HepG2 (cell line): ENCODE data around the gene CCNJL. TPM values are rescaled to one million over a fixed set of nuclear protein-coding genes. Genes with fewer than 3 reads are reported as not detected.

Source experiments
- ATAC-seq: fragments of 200-7000 bp; cut with Tn5 transposase; 3 replicates; pipeline ENCODE4 v1.9.1; 2020; ENCODE audit warnings: mild to moderate bottlenecking, moderate library complexity
- BruUV-seq: library from RNA; stranded (reverse); fragments of 400-500 nt; replicated peaks from 2 replicates; lab custom pipeline; 2021; lab: Mats Ljungman, UMichigan
- CTCF ChIA-PET: fragments of 300-600 bp; formaldehyde crosslinking; extraction: SDS; loops from one replicate; lab custom pipeline; 2021; ENCODE audit warnings: low total read pairs, inconsistent platforms, low intra/inter-chr PET ratio; lab: Yijun Ruan, JAX
- POLR2A ChIA-PET: fragments of 350-600 bp; sonication (Branson Sonifier 250); formaldehyde crosslinking; loops from one replicate; lab custom pipeline; 2020; ENCODE audit warnings: antibody characterized with exemption, inconsistent platforms; lab: Yijun Ruan, JAX
- DNase-seq: peaks from one replicate; pipeline ENCODE4 v3.0.0-alpha.2; 2015; ENCODE audit warnings: low spot score
- FAIRE-seq: peaks from 3 replicates; lab custom pipeline; 2011; peaks lifted over from hg19 to GRCh38; lab: Jason Lieb, UNC
- H2AFZ ChIP-seq: one replicate; pipeline ENCODE4 v1.6.1; 2011; ENCODE audit warnings: low read length, inconsistent platforms
- H3K27ac ChIP-seq: fragments of 300-600 bp; 3 replicates; pipeline ENCODE4 v1.8.0; 2011; ENCODE audit warnings: mixed run types, mild to moderate bottlenecking, mixed read lengths, low read length, inconsistent platforms; ENCODE audit not compliant: insufficient read depth; ENCODE audit errors: extremely low read length
- H3K27me3 ChIP-seq, 2 experiments: fragments of 200-600 bp in 1 of 2; 2 replicates in 1 of 2; 3 replicates in 1 of 2; pipeline versions ENCODE4 v1.6.0 to v1.8.0; 2011; ENCODE audit warnings: low read length in 2 of 2, mild to moderate bottlenecking in 2 of 2, moderate library complexity in 2 of 2, inconsistent platforms in 1 of 2; ENCODE audit not compliant: insufficient read depth in 2 of 2, control insufficient read depth in 1 of 2
- H3K36me3 ChIP-seq, 2 experiments: fragments of 200-600 bp in 1 of 2; replicated peaks in 1 of 2; 2 replicates in 1 of 2; 3 replicates in 1 of 2; pipeline versions ENCODE4 v1.5.1 to v1.8.0; 2011; ENCODE audit warnings: low read length in 2 of 2, inconsistent platforms in 1 of 2; ENCODE audit not compliant: insufficient read depth in 2 of 2, control insufficient read depth in 1 of 2
- H3K4me1 ChIP-seq: 2 replicates; pipeline ENCODE4 v1.5.1; 2012; ENCODE audit warnings: low read length, inconsistent platforms; ENCODE audit not compliant: insufficient read depth
- H3K4me2 ChIP-seq: 2 replicates; pipeline ENCODE4 v1.6.0; 2011; ENCODE audit warnings: low read depth, low read length, inconsistent platforms
- H3K4me3 ChIP-seq, 3 experiments: fragments of 200-600 bp in 1 of 3; sonication (generic), shearing (Covaris generic) in 1 of 3; replicated peaks in 1 of 3; 2 replicates each; pipeline ENCODE4 v1.5.1; 2011 to 2016; ENCODE audit warnings: low read length in 3 of 3, inconsistent platforms in 2 of 3, low read depth in 2 of 3, mild to moderate bottlenecking in 2 of 3, control low read depth in 1 of 3, mixed read lengths in 1 of 3; ENCODE audit not compliant: insufficient read depth in 1 of 3
- H3K79me2 ChIP-seq: one replicate; pipeline ENCODE4 v1.6.1; 2011; ENCODE audit warnings: low read length, inconsistent platforms; ENCODE audit not compliant: insufficient read depth
- H3K9ac ChIP-seq: 2 replicates; pipeline ENCODE4 v1.6.0; 2011; ENCODE audit warnings: mild to moderate bottlenecking, low read depth, low read length, inconsistent platforms; ENCODE audit not compliant: insufficient read depth
- H3K9me3 ChIP-seq: 2 replicates; pipeline ENCODE4 v1.5.1; 2012; ENCODE audit warnings: mild to moderate bottlenecking, low read length
- H4K20me1 ChIP-seq: 2 replicates; pipeline ENCODE4 v1.6.0; 2011; ENCODE audit warnings: inconsistent platforms, mild to moderate bottlenecking, low read length, moderate library complexity; ENCODE audit not compliant: insufficient read depth
- BORCS8-MEF2B ChIP-seq: sonication (generic); formaldehyde crosslinking; IDR thresholded peaks from 2 replicates; pipeline ENCODE4 v1.8.0; 2022; ENCODE audit warnings: mild to moderate bottlenecking, missing genetic modification reagents
- BRCA1 ChIP-seq: sonication (generic); formaldehyde crosslinking; IDR thresholded peaks from 2 replicates; pipeline ENCODE4 v1.4.0; 2020; ENCODE audit warnings: missing genetic modification reagents
- CBX2 ChIP-seq, 2 experiments: fragments of 200-600 bp in 1 of 2; sonication (generic); formaldehyde crosslinking in 1 of 2; IDR thresholded peaks; 2 replicates each; pipeline versions ENCODE4 v1.7.0 to v1.8.1; 2018 to 2022; ENCODE audit warnings: low read depth in 2 of 2, low read length in 1 of 2, mild to moderate bottlenecking in 1 of 2, missing genetic modification reagents in 1 of 2
- FOSL2 ChIP-seq: sonication (generic); formaldehyde crosslinking; IDR thresholded peaks from 2 replicates; pipeline ENCODE4 v1.4.0; 2020; ENCODE audit warnings: missing genetic modification reagents
- GATAD2A ChIP-seq: IDR thresholded peaks from 2 replicates; pipeline ENCODE4 v1.6.1; 2016
- ZMYM4 ChIP-seq: sonication (generic); formaldehyde crosslinking; IDR thresholded peaks from 2 replicates; pipeline ENCODE4 v1.8.1; 2023; ENCODE audit warnings: mild to moderate bottlenecking, missing genetic modification reagents
- ZNF501 ChIP-seq: sonication (generic); formaldehyde crosslinking; IDR thresholded peaks from 2 replicates; pipeline ENCODE4 v1.5.1; 2020; ENCODE audit warnings: mild to moderate bottlenecking, moderate library complexity, missing genetic modification reagents
- WGBS: methylation state at CpG from one replicate; pipeline ENCODE4 v1.1.6; 2017; ENCODE audit warnings: low lambda C conversion rate; 5-methylcytosine and 5-hydroxymethylcytosine counted together
- in situ Hi-C: cut with HindIII; loops from 2 replicates; pipeline ENCODE4 v1.10.0; 2017; ENCODE audit warnings: low pct_unique_long_range_greater_than_20kb; ENCODE audit not compliant: extremely low pct_ligation_motif_present
- intact Hi-C: fragments of 100-400 bp; cut with micrococcal nuclease; formaldehyde crosslinking; loops from one replicate; pipeline ENCODE4 v1.10.0; 2022; ENCODE audit not compliant: unreplicated experiment
- polyA plus RNA-seq, 8 experiments: library from polyadenylated mRNA; depleted of rRNA in 3 of 8; stranded (reverse) in 7 of 8; unstranded in 1 of 8; fragments of >200 nt; fragmentation: Illumina TruSeq in 4 of 8; extraction: Trizol in 4 of 8; gene quantifications; 2 replicates each; pipeline versions ENCODE4 v1.2.1 to v1.2.3, GENCODE V29; 2011 to 2016; ENCODE audit warnings: low read depth in 4 of 8, missing spikeins in 1 of 8, mixed read lengths in 1 of 8; ENCODE audit not compliant: insufficient read depth in 1 of 8
- total RNA-seq, 5 experiments: library from RNA; depleted of rRNA; stranded (reverse); fragments of >200 nt; fragmentation: Illumina TruSeq; extraction: Trizol; gene quantifications; 2 replicates each; pipeline ENCODE4 v1.2.3, GENCODE V29; 2016; ENCODE audit warnings: low read depth in 1 of 5
- TF ChIP-seq, protein P1 (sequence below): sonication (generic); formaldehyde crosslinking; IDR thresholded peaks from 2 replicates; pipeline ENCODE4 v1.9.0; 2021; ENCODE audit warnings: mild to moderate bottlenecking, missing genetic modification reagents

Gene CCNJL
- total and polyA plus RNA-seq, 2 of the 13 experiments (the other 11 are each of a cell fraction or from before 2014, with no cell fraction given): 1.6 to 4.4 TPM

DNA sequence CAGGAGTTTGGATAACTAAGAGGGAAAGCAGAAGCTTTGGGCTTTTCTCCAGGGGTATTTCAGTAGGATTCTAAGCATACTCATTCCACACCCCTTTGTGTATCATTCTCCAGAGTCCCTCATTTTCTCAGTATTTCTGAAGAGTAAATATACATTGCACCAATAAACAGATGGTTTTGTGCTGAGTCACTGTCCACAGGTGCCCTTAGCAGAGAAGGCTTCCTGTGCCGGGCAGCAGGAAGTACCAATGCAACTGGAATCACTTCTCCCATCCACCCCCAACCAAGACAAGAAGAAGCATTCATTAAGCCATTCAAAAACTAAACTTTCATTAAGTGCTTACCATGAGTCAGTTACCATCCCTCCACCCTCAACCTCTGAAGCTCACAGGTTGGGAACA lies 3.6 kb upstream of the CCNJL start (continued):
- no peak for TF ChIP-seq BRCA1 (CRISPR knock-in tag)
- TF ChIP-seq, all 625 proteins: peak for 48

DNA sequence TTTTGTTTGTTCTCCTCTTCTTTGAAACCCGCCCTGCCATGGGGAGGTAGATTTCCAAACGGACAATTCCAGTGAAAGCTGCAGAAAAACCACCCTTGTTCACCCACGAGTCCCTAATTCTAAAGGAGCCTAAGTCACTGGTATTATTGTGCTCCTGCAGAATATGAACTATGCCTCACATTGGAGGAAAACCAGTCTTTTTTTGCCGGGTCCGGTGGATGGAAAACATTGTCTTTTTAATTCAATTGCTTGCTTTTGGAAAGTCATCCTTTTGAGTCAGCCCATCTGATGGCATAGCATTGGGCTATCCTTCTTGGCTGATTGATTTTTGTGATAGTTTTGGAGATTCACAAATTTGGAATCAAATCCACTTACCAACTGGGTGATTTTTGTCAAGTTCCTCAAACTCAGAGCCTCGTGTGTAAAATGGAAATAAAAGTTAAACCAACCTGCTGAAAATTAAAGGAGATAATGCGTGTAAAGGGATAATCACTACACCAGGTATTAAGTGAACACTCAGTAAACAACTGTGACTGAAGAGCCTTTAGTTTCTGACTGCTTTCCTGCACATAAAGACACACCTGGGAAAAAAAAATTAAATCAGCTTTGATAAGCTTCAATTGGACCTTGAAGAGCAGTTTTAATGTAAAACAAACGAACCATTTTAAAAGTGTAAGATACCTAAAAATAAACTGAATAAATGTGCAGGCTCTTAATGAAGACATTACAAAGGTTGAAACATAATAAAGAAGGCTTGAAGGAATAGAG lies 780 bp upstream of the CCNJL start:
- 14% methylated on average over 8 of the region's 8 CpGs for WGBS
- Histone ChIP-seq H4K20me1 (no peaks in the 10 kb centered on the region), H3K4me1 (peaks cover 41% of the 10 kb centered on the region), H3K27me3 (peaks cover 0 to 3% of the 10 kb centered on the region in 2 experiments; a peak in 2 of 5 replicates), H3K9ac (peak overlapping the region; percentile 60; the same call in 1 of the 2 replicates), H3K79me2 (no peaks in the 10 kb centered on the region), H3K36me3 (no peaks in the 10 kb centered on the region), H3K27ac (peak overlapping the region; percentile 27), H3K9me3 (no peaks in the 10 kb centered on the region), H3K4me2 (peak overlapping the region; percentile 76), H3K4me3 (peak overlapping the region; percentile 59 to 74 (median 65)), H2AFZ (no peak overlapping the region)
- no peak for TF ChIP-seq BORCS8-MEF2B (CRISPR knock-in tag)
- TF ChIP-seq ZMYM4: 0 out of 2 replicates have a peak, but pooled peaks have one; percentile 1
- TF ChIP-seq ZNF501 (CRISPR knock-in tag): no peak
- 0 out of 2 replicates have a peak, but pooled peaks have one; percentile 4 for TF ChIP-seq GATAD2A
- TF ChIP-seq, protein P1, sequence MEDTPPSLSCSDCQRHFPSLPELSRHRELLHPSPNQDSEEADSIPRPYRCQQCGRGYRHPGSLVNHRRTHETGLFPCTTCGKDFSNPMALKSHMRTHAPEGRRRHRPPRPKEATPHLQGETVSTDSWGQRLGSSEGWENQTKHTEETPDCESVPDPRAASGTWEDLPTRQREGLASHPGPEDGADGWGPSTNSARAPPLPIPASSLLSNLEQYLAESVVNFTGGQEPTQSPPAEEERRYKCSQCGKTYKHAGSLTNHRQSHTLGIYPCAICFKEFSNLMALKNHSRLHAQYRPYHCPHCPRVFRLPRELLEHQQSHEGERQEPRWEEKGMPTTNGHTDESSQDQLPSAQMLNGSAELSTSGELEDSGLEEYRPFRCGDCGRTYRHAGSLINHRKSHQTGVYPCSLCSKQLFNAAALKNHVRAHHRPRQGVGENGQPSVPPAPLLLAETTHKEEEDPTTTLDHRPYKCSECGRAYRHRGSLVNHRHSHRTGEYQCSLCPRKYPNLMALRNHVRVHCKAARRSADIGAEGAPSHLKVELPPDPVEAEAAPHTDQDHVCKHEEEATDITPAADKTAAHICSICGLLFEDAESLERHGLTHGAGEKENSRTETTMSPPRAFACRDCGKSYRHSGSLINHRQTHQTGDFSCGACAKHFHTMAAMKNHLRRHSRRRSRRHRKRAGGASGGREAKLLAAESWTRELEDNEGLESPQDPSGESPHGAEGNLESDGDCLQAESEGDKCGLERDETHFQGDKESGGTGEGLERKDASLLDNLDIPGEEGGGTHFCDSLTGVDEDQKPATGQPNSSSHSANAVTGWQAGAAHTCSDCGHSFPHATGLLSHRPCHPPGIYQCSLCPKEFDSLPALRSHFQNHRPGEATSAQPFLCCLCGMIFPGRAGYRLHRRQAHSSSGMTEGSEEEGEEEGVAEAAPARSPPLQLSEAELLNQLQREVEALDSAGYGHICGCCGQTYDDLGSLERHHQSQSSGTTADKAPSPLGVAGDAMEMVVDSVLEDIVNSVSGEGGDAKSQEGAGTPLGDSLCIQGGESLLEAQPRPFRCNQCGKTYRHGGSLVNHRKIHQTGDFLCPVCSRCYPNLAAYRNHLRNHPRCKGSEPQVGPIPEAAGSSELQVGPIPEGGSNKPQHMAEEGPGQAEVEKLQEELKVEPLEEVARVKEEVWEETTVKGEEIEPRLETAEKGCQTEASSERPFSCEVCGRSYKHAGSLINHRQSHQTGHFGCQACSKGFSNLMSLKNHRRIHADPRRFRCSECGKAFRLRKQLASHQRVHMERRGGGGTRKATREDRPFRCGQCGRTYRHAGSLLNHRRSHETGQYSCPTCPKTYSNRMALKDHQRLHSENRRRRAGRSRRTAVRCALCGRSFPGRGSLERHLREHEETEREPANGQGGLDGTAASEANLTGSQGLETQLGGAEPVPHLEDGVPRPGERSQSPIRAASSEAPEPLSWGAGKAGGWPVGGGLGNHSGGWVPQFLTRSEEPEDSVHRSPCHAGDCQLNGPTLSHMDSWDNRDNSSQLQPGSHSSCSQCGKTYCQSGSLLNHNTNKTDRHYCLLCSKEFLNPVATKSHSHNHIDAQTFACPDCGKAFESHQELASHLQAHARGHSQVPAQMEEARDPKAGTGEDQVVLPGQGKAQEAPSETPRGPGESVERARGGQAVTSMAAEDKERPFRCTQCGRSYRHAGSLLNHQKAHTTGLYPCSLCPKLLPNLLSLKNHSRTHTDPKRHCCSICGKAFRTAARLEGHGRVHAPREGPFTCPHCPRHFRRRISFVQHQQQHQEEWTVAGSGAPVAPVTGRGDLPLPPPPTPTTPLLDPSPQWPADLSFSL (CRISPR knock-in tag): no peak
- TF ChIP-seq FOSL2 (CRISPR knock-in tag): 0 out of 2 replicates have a peak, but pooled peaks have one; percentile 1
- 0 out of 2 replicates have a peak, but pooled peaks have one; percentile 34 for TF ChIP-seq CBX2 (IDR thresholded peaks at IDR 0.05; ENCODE audit: low read depth, low read length)
- no peak for TF ChIP-seq CBX2 (CRISPR knock-in tag; IDR thresholded peaks at IDR 0.05; ENCODE audit: low read depth)
- DNase-seq: no peak
- BruUV-seq: TSS peak; percentile 82
- intact Hi-C loops (no loop called here), in situ Hi-C loops (no loop called here)
- CTCF ChIA-PET: no interaction called here
- no peak for ATAC-seq
- no peak for FAIRE-seq
- POLR2A ChIA-PET: interaction anchor here (1.5 kb wide), 1 partner anchor 32 kb away, joined by 3 read pairs; no protein-coding TSS in a partner anchor
